Type B pancreatic cell (in vitro differentiated cells): ENCODE measurements around the gene NFYB. TPM values are rescaled to one million over a fixed set of nuclear protein-coding genes. Genes with fewer than 3 reads are reported as not detected.
"Not testable (repeated sequence)": the region's sequence is repeated elsewhere in the genome, so short reads cannot be mapped to it uniquely, and the experiment has no call there.

ENCODE experiments used
- DNase-seq: peaks from one replicate; pipeline ENCODE4 v3.0.0; 2021; ENCODE audit warnings: mixed read lengths; ENCODE audit not compliant: unreplicated experiment; ENCODE audit errors: extremely low spot score
- H3K27ac Mint-ChIP-seq: 2 replicates; pipeline ENCODE4 v1.8.0; 2021; ENCODE audit warnings: mild to moderate bottlenecking, mixed read lengths
- H3K27me3 Mint-ChIP-seq: 2 replicates; pipeline ENCODE4 v1.8.0; 2021; ENCODE audit warnings: mixed read lengths
- H3K36me3 Mint-ChIP-seq: 2 replicates; pipeline ENCODE4 v1.8.0; 2021; ENCODE audit warnings: mixed read lengths
- H3K4me1 Mint-ChIP-seq: one replicate; pipeline ENCODE4 v1.8.0; 2021; ENCODE audit warnings: mixed read lengths; ENCODE audit not compliant: unreplicated experiment
- H3K4me3 Mint-ChIP-seq: 2 replicates; pipeline ENCODE4 v1.8.0; 2021; ENCODE audit warnings: mild to moderate bottlenecking, mixed read lengths
- H3K9me3 Mint-ChIP-seq: 2 replicates; pipeline ENCODE4 v1.8.0; 2021; ENCODE audit warnings: mixed read lengths
- CTCF ChIP-seq: fragments of 200-600 bp; sonication (generic); conservative IDR thresholded peaks from 2 replicates; pipeline ENCODE4 v1.5.0; 2021; ENCODE audit warnings: antibody characterized with exemption, mild to moderate bottlenecking
- total RNA-seq: library from RNA; stranded (reverse); gene quantifications from 2 replicates; pipeline ENCODE4 v1.2.1, GENCODE V29; 2021; ENCODE audit warnings: low replicate concordance

Gene NFYB
- total RNA-seq, 1 donor from 2014 or later: 36.4 TPM

DNA sequence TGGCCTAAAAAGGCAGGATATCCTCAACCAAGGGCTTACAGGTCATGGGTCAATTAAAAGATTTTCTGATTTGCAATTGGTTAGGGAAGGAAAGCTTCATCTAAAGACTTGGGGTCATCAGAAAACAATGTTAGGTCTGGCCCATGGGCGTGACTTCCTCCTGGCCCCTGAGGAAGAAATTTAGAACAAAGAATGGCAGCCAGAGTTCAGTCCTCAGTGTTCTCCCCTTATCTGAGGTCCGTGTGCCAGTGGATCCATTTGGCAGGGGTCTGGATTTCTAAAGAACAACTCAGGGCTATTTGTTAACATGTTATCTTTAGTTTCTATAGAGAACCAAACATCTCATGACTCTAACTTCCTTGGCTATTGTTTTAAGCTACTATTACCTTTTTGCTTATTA is 27.8 kb upstream of the NFYB start:
- no peaks in the 10 kb centered on the region for H3K27me3 Mint-ChIP-seq
- no peaks in the 10 kb centered on the region for H3K9me3 Mint-ChIP-seq
- H3K4me1 Mint-ChIP-seq: no peaks in the 10 kb centered on the region
- no peak overlapping the region for H3K27ac Mint-ChIP-seq
- no peak for DNase-seq
- no peak for TF ChIP-seq CTCF
- H3K4me3 Mint-ChIP-seq: no peak overlapping the region
- no peaks in the 10 kb centered on the region for H3K36me3 Mint-ChIP-seq

DNA sequence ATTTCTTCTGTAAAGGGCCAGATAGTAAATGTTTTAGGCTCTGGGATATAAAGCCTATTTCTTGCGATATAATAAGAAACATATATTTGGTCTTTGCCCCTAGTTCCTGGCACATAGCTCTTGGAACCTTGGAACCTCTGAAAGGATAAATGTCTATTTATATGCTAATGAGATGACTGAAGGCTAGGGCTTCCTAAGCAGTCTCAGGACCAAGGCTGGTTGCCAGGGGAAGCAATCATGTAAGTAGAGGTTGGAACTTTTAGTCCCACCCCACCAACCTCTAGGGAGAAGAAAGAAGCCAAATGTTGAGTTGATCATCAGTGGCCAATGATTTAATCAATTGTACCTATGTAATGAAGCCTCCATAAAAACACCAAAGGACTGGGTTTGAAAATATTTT is 26.6 kb upstream of the NFYB start:
- Mint-ChIP-seq H3K4me3 (no peak overlapping the region), H3K9me3 (no peaks in the 10 kb centered on the region), H3K36me3 (no peaks in the 10 kb centered on the region), H3K27me3 (no peaks in the 10 kb centered on the region), H3K27ac (no peak overlapping the region), H3K4me1 (no peaks in the 10 kb centered on the region)
- DNase-seq: no peak
- no peak for TF ChIP-seq CTCF

DNA sequence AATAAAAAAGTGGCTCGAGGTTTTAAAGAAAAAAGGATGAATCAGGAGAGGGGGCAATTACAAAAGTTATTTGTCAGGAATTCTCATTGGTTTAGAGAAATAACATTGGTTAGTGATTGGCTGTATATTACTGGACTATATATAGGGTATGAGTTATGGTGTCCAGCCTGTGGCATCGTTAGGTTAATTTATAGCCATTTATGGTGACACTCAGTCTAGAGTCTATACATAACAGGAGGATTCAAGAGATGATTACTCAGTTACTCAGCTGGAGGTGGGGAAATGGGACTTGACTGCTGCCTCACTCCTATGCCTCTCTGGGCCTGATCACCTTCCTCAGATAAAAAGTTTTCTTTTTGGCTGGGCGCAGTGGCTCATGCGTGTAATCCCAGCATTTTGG is 25.6 kb upstream of the NFYB start:
- no peak for TF ChIP-seq CTCF
- no peaks in the 10 kb centered on the region for H3K27me3 Mint-ChIP-seq
- H3K4me3 Mint-ChIP-seq: no peak overlapping the region
- H3K9me3 Mint-ChIP-seq: no peaks in the 10 kb centered on the region
- H3K36me3 Mint-ChIP-seq: no peaks in the 10 kb centered on the region
- no peak for DNase-seq
- H3K27ac Mint-ChIP-seq: no peak overlapping the region
- H3K4me1 Mint-ChIP-seq: no peaks in the 10 kb centered on the region

GRCh38 chr12:104163028-104163427 is 25.0 kb upstream of the NFYB start:
- H3K4me1 Mint-ChIP-seq, H3K27ac Mint-ChIP-seq, H3K9me3 Mint-ChIP-seq, H3K4me3 Mint-ChIP-seq, DNase-seq, H3K27me3 Mint-ChIP-seq, H3K36me3 Mint-ChIP-seq: not testable (repeated sequence)

- H3K9me3 Mint-ChIP-seq: no peaks in the 10 kb centered on the region
- no peaks in the 10 kb centered on the region for H3K36me3 Mint-ChIP-seq
- no peaks in the 10 kb centered on the region for H3K27me3 Mint-ChIP-seq
- peak overlapping the region; percentile 10 for H3K27ac Mint-ChIP-seq
- no peak for DNase-seq
- no peak overlapping the region for H3K4me3 Mint-ChIP-seq
- TF ChIP-seq CTCF: no peak
- H3K4me1 Mint-ChIP-seq: peaks cover 8% of the 10 kb centered on the region
Measured at GRCh38 chr12:104155711-104156555, 17.9 kb upstream of the NFYB start.

DNA sequence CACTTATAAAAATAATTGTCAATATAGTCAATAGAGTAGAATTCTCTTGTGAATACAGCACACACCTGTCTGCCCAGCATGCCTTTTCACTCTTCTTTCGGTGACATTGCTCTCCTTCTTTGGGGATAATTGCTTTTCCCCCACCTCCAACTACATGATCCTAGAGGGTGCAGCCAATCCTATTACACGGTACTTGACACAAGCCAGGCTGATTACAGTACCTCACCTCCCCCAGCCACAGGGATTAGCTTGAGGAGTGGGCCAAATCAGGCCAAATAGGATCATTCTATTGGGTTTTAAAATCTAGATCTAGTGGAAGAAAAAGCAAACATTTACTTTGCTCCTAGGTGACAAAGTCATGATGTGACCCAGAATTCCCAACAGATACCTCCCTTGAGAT is 16.8 kb upstream of the NFYB start:
- H3K36me3 Mint-ChIP-seq: no peaks in the 10 kb centered on the region
- no peak for TF ChIP-seq CTCF
- no peak for DNase-seq
- peak overlapping the region; percentile 55 for H3K27ac Mint-ChIP-seq
- peaks cover 8% of the 10 kb centered on the region for H3K4me1 Mint-ChIP-seq
- H3K4me3 Mint-ChIP-seq: no peak overlapping the region
- H3K9me3 Mint-ChIP-seq: no peaks in the 10 kb centered on the region
- H3K27me3 Mint-ChIP-seq: no peaks in the 10 kb centered on the region
